Heart left ventricle (tissue), 13 donors: ENCODE data around the gene OTOP1.

ENCODE experiments used
- CTCF ChIP-seq, 12 donors: fragments of 200-600 bp; sonication (generic) in 4 of 12; IDR thresholded peaks; one replicate each; pipeline versions ENCODE4 v1.5.0 to v1.8.0; 2018 to 2022; ENCODE audit warnings: antibody characterized with exemption in 12 of 12, mild to moderate bottlenecking in 5 of 12
- POLR2A ChIP-seq, 2 donors: fragments of 450-650 bp; IDR thresholded peaks; one replicate each; pipeline ENCODE4 v1.6.1; 2017; ENCODE audit warnings: antibody characterized with exemption in 2 of 2, mild to moderate bottlenecking in 2 of 2, moderate library complexity in 2 of 2
- donor health status: ischemic (EF 13 %, LVEDD 7.1; RV severe dilation, severe dysfunction).
- donor health status: DM: no; HTN: yes; CAD: no.
- donor health status: DM: no; HTN: no; CAD: no.
- donor health status: ischemic (EF 25% LVEDD 6.9; RV normal size, moderate dysfunction).
- donor health status: ischemic (EF 25% LVEDD 5.7; RV mildly dilated, moderate dysfunction).
- donor health status: ischemic (EF 35%, LVEDD 5.7; RV mildly dilated, moderate dysfunction).
- donor health status: nonischemic (EF 11% LVEDD 7.7; RV severe dilation, severe dysfunction).
- donor health status: DM: yes; HTN: yes; CAD: no.
- donor health status: PGD.
- donor health status: ischemic (EF 29% LVEDD 5.4; RV normal size, mild dysfunction).
- donor health status: nonischemic (EF 23%, LVEDD 6.1; RV moderate dilation, normal function).

GRCh38 chr4:4269331-4269731, 42.6 kb upstream of the OTOP1 start:
- TF ChIP-seq CTCF (IDR thresholded peaks at IDR 0.05) (no peak), POLR2A (IDR thresholded peaks at IDR 0.05) (no peak)
